ENCODE results near the gene SMARCC2.

DNA sequence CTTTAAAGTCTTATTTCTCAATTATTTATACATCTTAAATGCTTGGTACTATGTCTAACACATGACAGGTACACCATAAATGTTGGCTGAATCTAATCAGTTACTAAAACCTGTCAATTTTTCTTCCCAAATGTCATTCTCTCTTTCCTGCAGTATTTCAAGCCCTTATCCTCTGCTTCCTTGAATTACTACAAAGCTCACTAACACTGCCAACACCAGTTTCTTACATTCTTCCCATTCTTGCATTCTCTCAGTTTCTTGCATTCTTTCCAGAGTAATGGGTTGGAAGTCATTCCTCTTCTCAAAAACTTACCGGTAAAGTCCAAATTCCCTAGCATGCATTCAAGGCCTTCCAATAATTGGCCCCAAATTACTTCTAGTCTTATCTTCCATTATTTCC is 9.6 kb upstream of the SMARCC2 start:
- TF ChIP-seq FOXP1 (IDR thresholded peaks at IDR 0.05) (no peak), FOXP1 (CRISPR knock-in tag; IDR thresholded peaks at IDR 0.05) (no peak), ZNF770 (CRISPR knock-in tag; IDR thresholded peaks at IDR 0.05) (no peak), NR2F1 (CRISPR knock-in tag; IDR thresholded peaks at IDR 0.05) (no peak), CTCF (CRISPR knock-in tag; IDR thresholded peaks at IDR 0.05) (no peak), ZBTB1 (CRISPR knock-in tag; IDR thresholded peaks at IDR 0.05; ENCODE audit: borderline replicate concordance) (no peak), GLI4 (CRISPR knock-in tag; IDR thresholded peaks at IDR 0.05; ENCODE audit: borderline replicate concordance) (no peak), RFX5 (IDR thresholded peaks at IDR 0.05; ENCODE audit: low read depth, low read length) (no peak), CREB1 (IDR thresholded peaks at IDR 0.05) (no peak), CREB1 (CRISPR knock-in tag; IDR thresholded peaks at IDR 0.05) (no peak), MYC (CRISPR knock-in tag; IDR thresholded peaks at IDR 0.05; ENCODE audit: borderline replicate concordance) (no peak)
- TF ChIP-seq, protein P1, sequence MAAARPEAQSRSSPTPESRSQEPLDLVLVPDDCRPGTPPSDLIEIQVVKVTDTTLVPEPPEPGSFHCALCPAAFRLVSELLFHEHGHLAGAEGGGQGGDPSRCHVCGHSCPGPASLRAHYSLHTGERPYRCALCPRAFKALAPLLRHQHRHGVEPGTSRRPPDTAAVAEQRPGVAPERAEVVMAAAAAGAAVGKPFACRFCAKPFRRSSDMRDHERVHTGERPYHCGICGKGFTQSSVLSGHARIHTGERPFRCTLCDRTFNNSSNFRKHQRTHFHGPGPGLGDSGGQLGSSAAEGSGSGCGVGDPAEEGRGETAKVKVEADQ (CRISPR knock-in tag; IDR thresholded peaks at IDR 0.05; ENCODE audit: borderline replicate concordance) = no peak
- TF ChIP-seq, protein P2, sequence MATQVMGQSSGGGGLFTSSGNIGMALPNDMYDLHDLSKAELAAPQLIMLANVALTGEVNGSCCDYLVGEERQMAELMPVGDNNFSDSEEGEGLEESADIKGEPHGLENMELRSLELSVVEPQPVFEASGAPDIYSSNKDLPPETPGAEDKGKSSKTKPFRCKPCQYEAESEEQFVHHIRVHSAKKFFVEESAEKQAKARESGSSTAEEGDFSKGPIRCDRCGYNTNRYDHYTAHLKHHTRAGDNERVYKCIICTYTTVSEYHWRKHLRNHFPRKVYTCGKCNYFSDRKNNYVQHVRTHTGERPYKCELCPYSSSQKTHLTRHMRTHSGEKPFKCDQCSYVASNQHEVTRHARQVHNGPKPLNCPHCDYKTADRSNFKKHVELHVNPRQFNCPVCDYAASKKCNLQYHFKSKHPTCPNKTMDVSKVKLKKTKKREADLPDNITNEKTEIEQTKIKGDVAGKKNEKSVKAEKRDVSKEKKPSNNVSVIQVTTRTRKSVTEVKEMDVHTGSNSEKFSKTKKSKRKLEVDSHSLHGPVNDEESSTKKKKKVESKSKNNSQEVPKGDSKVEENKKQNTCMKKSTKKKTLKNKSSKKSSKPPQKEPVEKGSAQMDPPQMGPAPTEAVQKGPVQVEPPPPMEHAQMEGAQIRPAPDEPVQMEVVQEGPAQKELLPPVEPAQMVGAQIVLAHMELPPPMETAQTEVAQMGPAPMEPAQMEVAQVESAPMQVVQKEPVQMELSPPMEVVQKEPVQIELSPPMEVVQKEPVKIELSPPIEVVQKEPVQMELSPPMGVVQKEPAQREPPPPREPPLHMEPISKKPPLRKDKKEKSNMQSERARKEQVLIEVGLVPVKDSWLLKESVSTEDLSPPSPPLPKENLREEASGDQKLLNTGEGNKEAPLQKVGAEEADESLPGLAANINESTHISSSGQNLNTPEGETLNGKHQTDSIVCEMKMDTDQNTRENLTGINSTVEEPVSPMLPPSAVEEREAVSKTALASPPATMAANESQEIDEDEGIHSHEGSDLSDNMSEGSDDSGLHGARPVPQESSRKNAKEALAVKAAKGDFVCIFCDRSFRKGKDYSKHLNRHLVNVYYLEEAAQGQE (IDR thresholded peaks at IDR 0.05; ENCODE audit: borderline replicate concordance in 1 of 2, low read depth in 1 of 2, low read length in 2 of 2) = no peak
- TF ChIP-seq, protein P3, sequence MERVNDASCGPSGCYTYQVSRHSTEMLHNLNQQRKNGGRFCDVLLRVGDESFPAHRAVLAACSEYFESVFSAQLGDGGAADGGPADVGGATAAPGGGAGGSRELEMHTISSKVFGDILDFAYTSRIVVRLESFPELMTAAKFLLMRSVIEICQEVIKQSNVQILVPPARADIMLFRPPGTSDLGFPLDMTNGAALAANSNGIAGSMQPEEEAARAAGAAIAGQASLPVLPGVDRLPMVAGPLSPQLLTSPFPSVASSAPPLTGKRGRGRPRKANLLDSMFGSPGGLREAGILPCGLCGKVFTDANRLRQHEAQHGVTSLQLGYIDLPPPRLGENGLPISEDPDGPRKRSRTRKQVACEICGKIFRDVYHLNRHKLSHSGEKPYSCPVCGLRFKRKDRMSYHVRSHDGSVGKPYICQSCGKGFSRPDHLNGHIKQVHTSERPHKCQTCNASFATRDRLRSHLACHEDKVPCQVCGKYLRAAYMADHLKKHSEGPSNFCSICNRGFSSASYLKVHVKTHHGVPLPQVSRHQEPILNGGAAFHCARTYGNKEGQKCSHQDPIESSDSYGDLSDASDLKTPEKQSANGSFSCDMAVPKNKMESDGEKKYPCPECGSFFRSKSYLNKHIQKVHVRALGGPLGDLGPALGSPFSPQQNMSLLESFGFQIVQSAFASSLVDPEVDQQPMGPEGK (CRISPR knock-in tag; IDR thresholded peaks at IDR 0.05) = no peak
- TF ChIP-seq, protein P4, sequence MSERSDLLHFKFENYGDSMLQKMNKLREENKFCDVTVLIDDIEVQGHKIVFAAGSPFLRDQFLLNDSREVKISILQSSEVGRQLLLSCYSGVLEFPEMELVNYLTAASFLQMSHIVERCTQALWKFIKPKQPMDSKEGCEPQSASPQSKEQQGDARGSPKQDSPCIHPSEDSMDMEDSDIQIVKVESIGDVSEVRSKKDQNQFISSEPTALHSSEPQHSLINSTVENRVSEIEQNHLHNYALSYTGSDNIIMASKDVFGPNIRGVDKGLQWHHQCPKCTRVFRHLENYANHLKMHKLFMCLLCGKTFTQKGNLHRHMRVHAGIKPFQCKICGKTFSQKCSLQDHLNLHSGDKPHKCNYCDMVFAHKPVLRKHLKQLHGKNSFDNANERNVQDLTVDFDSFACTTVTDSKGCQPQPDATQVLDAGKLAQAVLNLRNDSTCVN (CRISPR knock-in tag; IDR thresholded peaks at IDR 0.05; ENCODE audit: borderline replicate concordance) = no peak
